ENCODE data around the gene MB21D2.
A peak's percentile ranks its signal among the peaks of the same experiment; 100 is the strongest.

Gene MB21D2

DNA sequence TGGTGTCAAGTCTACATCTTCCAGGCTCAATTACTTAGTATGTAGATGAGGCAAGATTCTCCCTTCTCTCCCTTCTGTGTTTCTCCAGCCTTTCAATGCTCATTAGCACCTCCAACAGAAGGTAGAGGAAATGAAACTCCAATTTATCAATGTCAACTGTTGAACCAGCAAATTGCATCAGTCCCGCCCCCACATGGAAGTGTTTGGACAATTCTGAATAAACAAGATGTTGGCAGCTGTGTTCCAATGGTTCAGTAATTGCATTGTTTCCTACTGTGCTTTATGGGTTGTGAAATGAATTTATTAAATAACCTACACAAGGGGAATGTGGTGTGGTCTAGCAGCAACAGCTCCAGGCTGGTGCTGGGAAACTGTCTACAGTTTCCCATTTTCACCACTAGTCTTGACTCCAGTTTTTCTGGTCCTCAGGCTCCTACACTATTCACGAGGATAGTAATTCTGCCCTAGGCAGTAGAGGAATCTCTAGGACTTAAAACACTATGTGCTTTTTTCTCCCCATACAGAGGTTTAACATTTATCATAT lies 91.9 kb downstream of the MB21D2 start (continued):
- TF ChIP-seq, protein P1, sequence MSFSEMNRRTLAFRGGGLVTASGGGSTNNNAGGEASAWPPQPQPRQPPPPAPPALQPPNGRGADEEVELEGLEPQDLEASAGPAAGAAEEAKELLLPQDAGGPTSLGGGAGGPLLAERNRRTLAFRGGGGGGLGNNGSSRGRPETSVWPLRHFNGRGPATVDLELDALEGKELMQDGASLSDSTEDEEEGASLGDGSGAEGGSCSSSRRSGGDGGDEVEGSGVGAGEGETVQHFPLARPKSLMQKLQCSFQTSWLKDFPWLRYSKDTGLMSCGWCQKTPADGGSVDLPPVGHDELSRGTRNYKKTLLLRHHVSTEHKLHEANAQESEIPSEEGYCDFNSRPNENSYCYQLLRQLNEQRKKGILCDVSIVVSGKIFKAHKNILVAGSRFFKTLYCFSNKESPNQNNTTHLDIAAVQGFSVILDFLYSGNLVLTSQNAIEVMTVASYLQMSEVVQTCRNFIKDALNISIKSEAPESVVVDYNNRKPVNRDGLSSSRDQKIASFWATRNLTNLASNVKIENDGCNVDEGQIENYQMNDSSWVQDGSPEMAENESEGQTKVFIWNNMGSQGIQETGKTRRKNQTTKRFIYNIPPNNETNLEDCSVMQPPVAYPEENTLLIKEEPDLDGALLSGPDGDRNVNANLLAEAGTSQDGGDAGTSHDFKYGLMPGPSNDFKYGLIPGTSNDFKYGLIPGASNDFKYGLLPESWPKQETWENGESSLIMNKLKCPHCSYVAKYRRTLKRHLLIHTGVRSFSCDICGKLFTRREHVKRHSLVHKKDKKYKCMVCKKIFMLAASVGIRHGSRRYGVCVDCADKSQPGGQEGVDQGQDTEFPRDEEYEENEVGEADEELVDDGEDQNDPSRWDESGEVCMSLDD (tag by site-specific recombination; IDR thresholded peaks at IDR 0.05) = no peak
- peak; percentile 90 for TF ChIP-seq ZFHX2 (tag by site-specific recombination; conservative IDR thresholded peaks at IDR 0.05)
- TF ChIP-seq OSR2 (tag by site-specific recombination; IDR thresholded peaks at IDR 0.05) = peak; percentile 88
- TF ChIP-seq IKZF3 (tag by site-specific recombination; IDR thresholded peaks at IDR 0.05) = peak; percentile 79
- TF ChIP-seq SALL2 (tag by site-specific recombination; IDR thresholded peaks at IDR 0.05; ENCODE audit: borderline replicate concordance) = no peak
- TF ChIP-seq, protein P2, sequence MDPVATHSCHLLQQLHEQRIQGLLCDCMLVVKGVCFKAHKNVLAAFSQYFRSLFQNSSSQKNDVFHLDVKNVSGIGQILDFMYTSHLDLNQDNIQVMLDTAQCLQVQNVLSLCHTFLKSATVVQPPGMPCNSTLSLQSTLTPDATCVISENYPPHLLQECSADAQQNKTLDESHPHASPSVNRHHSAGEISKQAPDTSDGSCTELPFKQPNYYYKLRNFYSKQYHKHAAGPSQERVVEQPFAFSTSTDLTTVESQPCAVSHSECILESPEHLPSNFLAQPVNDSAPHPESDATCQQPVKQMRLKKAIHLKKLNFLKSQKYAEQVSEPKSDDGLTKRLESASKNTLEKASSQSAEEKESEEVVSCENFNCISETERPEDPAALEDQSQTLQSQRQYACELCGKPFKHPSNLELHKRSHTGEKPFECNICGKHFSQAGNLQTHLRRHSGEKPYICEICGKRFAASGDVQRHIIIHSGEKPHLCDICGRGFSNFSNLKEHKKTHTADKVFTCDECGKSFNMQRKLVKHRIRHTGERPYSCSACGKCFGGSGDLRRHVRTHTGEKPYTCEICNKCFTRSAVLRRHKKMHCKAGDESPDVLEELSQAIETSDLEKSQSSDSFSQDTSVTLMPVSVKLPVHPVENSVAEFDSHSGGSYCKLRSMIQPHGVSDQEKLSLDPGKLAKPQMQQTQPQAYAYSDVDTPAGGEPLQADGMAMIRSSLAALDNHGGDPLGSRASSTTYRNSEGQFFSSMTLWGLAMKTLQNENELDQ (tag by site-specific recombination; IDR thresholded peaks at IDR 0.05; ENCODE audit: low read depth) = no peak
- no peak for TF ChIP-seq KLF1 (tag by site-specific recombination; IDR thresholded peaks at IDR 0.05)
- 0 out of 2 replicates have a peak, but pooled peaks have one; percentile 51 for TF ChIP-seq ZNF596 (tag by site-specific recombination; IDR thresholded peaks at IDR 0.05)
- TF ChIP-seq ZNF10 (tag by site-specific recombination; IDR thresholded peaks at IDR 0.05) = no peak
- TF ChIP-seq KLF8 (tag by site-specific recombination; IDR thresholded peaks at IDR 0.05) = no peak
- no peak for TF ChIP-seq ZNF585B (tag by site-specific recombination; IDR thresholded peaks at IDR 0.05)
- no peak for TF ChIP-seq ZNF677 (tag by site-specific recombination; IDR thresholded peaks at IDR 0.05)
- no peak for TF ChIP-seq ZNF658 (tag by site-specific recombination; IDR thresholded peaks at IDR 0.05)
- TF ChIP-seq ZNF707 (tag by site-specific recombination; IDR thresholded peaks at IDR 0.05) = no peak
- TF ChIP-seq ZNF157 (tag by site-specific recombination; IDR thresholded peaks at IDR 0.05) = no peak
- TF ChIP-seq ZNF600 (tag by site-specific recombination; IDR thresholded peaks at IDR 0.05) = peak; percentile 51; the same call in 1 of the 2 replicates

DNA sequence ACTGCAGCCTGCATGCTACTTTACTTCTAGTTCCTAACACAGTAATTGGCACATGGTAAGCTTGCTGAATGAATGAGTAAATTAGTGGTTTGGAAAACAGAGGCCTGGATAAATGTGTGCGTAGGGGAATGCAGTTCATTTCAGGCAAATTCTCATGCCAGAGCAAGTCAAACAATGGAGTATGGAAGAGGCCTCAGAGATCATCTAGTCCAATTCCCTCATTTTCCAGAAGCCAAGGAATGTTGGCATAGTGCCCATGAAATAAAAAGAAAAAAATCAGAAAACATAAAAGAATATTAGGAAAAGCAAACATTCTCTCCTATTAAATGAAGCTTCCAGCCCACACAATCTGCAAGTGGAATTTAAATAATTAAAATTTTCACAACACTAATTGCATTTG lies 92.4 kb downstream of the MB21D2 start:
- Histone ChIP-seq H3K36me3 (ENCODE audit: control insufficient read depth in 2 of 2, insufficient read depth in 1 of 2, low read length in 2 of 2) (no peaks in the 10 kb centered on the region), H3K27ac (ENCODE audit: extremely low read depth, low read depth, low read length) (no peak overlapping the region), H3K4me3 (ENCODE audit: low read depth, low read length) (no peak overlapping the region), H3K4me1 (ENCODE audit: control insufficient read depth, insufficient read depth, low read length) (peaks cover 4% of the 10 kb centered on the region; the same call in 1 of the 2 replicates), H3K9me3 (ENCODE audit: control insufficient read depth, insufficient read depth, low read depth, low read length) (no peaks in the 10 kb centered on the region)
- peak; percentile 9; the same call in 1 of the 2 replicates for TF ChIP-seq IKZF3 (tag by site-specific recombination; IDR thresholded peaks at IDR 0.05)
- TF ChIP-seq, protein P3, sequence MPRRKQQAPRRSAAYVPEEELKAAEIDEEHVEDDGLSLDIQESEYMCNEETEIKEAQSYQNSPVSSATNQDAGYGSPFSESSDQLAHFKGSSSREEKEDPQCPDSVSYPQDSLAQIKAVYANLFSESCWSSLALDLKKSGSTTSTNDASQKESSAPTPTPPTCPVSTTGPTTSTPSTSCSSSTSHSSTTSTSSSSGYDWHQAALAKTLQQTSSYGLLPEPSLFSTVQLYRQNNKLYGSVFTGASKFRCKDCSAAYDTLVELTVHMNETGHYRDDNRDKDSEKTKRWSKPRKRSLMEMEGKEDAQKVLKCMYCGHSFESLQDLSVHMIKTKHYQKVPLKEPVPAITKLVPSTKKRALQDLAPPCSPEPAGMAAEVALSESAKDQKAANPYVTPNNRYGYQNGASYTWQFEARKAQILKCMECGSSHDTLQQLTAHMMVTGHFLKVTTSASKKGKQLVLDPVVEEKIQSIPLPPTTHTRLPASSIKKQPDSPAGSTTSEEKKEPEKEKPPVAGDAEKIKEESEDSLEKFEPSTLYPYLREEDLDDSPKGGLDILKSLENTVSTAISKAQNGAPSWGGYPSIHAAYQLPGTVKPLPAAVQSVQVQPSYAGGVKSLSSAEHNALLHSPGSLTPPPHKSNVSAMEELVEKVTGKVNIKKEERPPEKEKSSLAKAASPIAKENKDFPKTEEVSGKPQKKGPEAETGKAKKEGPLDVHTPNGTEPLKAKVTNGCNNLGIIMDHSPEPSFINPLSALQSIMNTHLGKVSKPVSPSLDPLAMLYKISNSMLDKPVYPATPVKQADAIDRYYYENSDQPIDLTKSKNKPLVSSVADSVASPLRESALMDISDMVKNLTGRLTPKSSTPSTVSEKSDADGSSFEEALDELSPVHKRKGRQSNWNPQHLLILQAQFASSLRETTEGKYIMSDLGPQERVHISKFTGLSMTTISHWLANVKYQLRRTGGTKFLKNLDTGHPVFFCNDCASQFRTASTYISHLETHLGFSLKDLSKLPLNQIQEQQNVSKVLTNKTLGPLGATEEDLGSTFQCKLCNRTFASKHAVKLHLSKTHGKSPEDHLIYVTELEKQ (tag by site-specific recombination; IDR thresholded peaks at IDR 0.05; ENCODE audit: borderline replicate concordance) = no peak
- TF ChIP-seq ZNF777 (tag by site-specific recombination; IDR thresholded peaks at IDR 0.05; ENCODE audit: borderline replicate concordance) = no peak
- no peak for TF ChIP-seq ZNF558 (tag by site-specific recombination; IDR thresholded peaks at IDR 0.05)
- TF ChIP-seq, protein P4, sequence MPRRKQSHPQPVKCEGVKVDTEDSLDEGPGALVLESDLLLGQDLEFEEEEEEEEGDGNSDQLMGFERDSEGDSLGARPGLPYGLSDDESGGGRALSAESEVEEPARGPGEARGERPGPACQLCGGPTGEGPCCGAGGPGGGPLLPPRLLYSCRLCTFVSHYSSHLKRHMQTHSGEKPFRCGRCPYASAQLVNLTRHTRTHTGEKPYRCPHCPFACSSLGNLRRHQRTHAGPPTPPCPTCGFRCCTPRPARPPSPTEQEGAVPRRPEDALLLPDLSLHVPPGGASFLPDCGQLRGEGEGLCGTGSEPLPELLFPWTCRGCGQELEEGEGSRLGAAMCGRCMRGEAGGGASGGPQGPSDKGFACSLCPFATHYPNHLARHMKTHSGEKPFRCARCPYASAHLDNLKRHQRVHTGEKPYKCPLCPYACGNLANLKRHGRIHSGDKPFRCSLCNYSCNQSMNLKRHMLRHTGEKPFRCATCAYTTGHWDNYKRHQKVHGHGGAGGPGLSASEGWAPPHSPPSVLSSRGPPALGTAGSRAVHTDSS (tag by site-specific recombination; IDR thresholded peaks at IDR 0.05) = no peak
- no peak for TF ChIP-seq ZNF791 (tag by site-specific recombination; IDR thresholded peaks at IDR 0.05)
- TF ChIP-seq, protein P5, sequence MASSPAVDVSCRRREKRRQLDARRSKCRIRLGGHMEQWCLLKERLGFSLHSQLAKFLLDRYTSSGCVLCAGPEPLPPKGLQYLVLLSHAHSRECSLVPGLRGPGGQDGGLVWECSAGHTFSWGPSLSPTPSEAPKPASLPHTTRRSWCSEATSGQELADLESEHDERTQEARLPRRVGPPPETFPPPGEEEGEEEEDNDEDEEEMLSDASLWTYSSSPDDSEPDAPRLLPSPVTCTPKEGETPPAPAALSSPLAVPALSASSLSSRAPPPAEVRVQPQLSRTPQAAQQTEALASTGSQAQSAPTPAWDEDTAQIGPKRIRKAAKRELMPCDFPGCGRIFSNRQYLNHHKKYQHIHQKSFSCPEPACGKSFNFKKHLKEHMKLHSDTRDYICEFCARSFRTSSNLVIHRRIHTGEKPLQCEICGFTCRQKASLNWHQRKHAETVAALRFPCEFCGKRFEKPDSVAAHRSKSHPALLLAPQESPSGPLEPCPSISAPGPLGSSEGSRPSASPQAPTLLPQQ (tag by site-specific recombination; IDR thresholded peaks at IDR 0.05) = no peak
- ChIA-PET POLR2A (no interaction called here), CTCF (interaction anchor here (0.6 to 1.2 kb wide), 3 partner anchors 17 to 184 kb away, joined by 3 read pairs; no protein-coding TSS in a partner anchor)

All from HEK293 (cell line).